NT2/D1 (cell line): ENCODE results near the gene CAMTA1.

ENCODE experiments used
- YY1 ChIP-seq: IDR thresholded peaks from 2 replicates; pipeline ENCODE4 v1.6.1; 2011; ENCODE audit not compliant: insufficient read length, insufficient read depth
- ZNF274 ChIP-seq: IDR thresholded peaks from 2 replicates; pipeline ENCODE4 v1.6.1; 2011; ENCODE audit warnings: mild to moderate bottlenecking, low read depth, low read length

DNA sequence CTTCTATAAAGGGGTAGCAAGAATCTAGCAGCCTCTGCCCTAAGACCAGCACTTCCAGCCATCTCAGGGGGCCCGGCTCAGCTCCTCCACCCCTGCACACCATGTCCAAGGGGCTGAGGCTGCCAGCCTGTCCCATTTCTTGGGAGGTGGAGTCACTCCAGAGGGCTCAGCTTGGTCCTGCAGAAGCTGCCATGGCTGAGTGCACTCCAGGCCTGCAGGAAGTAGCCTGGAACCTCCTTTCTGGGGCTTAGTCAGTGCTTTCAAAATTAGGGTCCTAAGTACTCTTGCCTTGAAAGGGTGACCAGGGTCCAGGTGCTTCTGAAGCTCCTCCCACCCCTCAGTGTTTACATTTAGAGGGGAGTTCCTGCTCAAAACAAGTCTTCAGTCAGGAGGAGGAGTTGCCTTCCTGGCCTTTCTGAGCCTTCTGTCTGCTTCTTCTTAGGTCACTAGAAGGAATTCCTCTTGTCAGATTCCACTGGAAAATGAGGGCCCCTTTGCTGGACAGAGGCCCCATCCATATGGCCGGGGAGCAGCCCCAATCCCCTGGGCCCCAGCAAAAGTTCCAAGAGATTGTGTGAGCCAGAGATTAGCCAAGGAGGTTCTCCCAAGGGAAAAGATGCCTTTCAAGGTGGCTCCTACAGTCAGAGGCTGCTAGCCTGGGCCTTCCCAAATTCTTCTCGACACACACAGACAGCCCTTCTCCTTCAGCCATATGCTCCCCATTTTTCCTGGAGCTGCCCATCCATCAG lies 857.7 kb downstream of the CAMTA1 start:
- no peak for TF ChIP-seq YY1
- TF ChIP-seq ZNF274 = no peak
